Measurements from ENCODE around the gene SHROOM4.

- TF ChIP-seq CTCF (IDR thresholded peaks at IDR 0.05) (no peak), POLR2A (IDR thresholded peaks at IDR 0.05) (no peak)
These were observed 248.3 kb downstream of the SHROOM4 start for GRCh38 chrX:50565718-50566117.
